A549 treated with CpdA at 1 μM for 4 hours (cell line): ENCODE data around the gene STT3A. TPM values are rescaled to one million over a fixed set of nuclear protein-coding genes. Genes with fewer than 3 reads are reported as not detected.

Experiments used
- total RNA-seq: library from RNA; stranded (reverse); fragments of 200-300 nt; extraction: Qiagen RNA extraction; gene quantifications from 5 replicates; pipeline ENCODE4 v1.2.3, GENCODE V29; 2022; ENCODE audit warnings: low read depth

The STT3A gene
- total RNA-seq: 95.0 to 112 TPM (median 103 TPM) in 5 replicates

DNA sequence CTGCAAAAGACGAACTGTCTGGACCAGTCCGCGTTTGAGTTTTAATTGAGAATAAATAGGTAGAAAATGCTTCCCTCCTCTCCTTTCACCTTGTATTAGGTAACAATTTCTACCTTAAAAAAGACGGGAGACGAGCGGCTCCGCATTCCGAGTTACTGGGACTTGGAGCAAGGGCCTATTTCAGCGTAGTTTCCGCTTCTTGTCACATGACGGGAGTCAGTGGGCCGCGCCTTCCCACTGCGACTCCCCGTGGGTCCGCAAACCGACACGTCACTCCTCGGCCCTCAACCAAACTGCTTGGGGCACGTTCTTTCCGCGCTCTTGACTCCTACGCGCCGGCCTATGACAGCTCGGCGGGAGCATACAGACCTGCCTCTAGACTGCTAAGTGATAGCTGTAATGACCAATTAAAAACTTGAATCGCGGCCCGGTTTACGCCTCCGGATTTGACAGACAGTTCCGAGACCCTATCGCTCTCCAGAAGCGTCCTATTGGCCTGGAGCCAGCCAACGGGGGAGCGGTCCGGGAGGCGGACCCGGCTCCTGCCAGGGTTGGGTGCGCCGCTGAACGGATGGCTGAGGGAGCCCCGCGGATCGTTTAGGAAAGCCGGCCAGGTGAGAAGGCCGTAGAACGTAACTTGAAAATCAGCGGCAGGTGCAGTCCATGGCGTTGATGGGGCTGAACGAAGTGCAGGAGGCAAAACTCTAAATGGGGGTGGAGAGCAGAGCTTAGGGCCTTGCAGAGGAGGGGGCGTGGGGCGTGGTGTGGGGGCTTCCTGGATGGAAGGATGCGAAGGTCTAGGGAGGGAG, at the start of gene STT3A:
STT3A (plus strand) TSS at position 548 of the 809 bp plus-strand sequence. CDS start 3,064 bp downstream, outside the sequence.

GRCh38 chr11:125568970-125569914, 23.4 kb upstream of the STT3A start, which contains the start of gene EI24:
TSS of gene EI24 (plus strand) at chr11:125569477. CDS start at chr11:125572528, 3,051 bp downstream.

GRCh38 chr11:125624756-125625213, 32.1 kb downstream of the STT3A start, which contains the start of gene CHEK1:
TSS of gene CHEK1 (plus strand) at chr11:125625163. CDS start at chr11:125626769, 1,606 bp downstream.

Other genes starting within 250 kb of the STT3A start
- gene FEZ1, start 96.6 kb upstream of the STT3A start, total RNA-seq: 0.56 to 0.89 TPM (median 0.70 TPM) in 5 replicates
- 103 to 116 TPM (median 108 TPM) in 5 replicates for gene EI24, start 23.4 kb upstream of the STT3A start, total RNA-seq
- gene CHEK1, start 32.3 kb downstream of the STT3A start, total RNA-seq: 29.5 to 39.9 TPM (median 32.2 TPM) in 5 replicates
- gene ACRV1, start 88.0 kb downstream of the STT3A start, total RNA-seq: not detected in 5 replicates
- gene PATE1, start 153.4 kb downstream of the STT3A start, total RNA-seq: not detected in 5 replicates
- gene PATE2, start 186.0 kb downstream of the STT3A start, total RNA-seq: 0.02 TPM in 1 of 5 replicates, not detected in the others
- gene PATE3, start 195.3 kb downstream of the STT3A start, total RNA-seq: not detected in 5 replicates
- not detected in 5 replicates for gene PATE4, start 240.5 kb downstream of the STT3A start, total RNA-seq